ENCODE results near the gene TP53TG5.

DNA sequence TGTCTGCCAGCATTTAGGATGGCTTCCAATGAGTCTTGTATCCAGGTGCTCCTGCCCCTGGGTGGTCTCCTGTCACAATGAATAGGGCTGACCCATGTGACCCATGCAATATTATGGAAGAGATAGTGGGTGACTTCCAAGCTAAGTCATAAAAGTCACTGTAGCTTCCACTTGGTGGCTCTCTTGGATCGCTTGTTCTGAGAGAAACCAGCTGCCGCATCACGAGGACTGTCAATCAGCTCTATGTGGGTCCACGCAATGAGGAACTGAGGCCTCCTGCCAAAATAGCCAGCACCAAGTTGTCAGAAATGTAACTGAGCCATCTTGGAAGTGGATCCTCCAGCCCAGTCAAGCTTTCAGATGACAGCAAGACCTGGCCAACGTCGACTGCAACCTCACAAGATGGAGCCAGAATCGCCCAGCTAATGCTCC is 55.2 kb downstream of the TP53TG5 start:
- TF ChIP-seq, protein P1, sequence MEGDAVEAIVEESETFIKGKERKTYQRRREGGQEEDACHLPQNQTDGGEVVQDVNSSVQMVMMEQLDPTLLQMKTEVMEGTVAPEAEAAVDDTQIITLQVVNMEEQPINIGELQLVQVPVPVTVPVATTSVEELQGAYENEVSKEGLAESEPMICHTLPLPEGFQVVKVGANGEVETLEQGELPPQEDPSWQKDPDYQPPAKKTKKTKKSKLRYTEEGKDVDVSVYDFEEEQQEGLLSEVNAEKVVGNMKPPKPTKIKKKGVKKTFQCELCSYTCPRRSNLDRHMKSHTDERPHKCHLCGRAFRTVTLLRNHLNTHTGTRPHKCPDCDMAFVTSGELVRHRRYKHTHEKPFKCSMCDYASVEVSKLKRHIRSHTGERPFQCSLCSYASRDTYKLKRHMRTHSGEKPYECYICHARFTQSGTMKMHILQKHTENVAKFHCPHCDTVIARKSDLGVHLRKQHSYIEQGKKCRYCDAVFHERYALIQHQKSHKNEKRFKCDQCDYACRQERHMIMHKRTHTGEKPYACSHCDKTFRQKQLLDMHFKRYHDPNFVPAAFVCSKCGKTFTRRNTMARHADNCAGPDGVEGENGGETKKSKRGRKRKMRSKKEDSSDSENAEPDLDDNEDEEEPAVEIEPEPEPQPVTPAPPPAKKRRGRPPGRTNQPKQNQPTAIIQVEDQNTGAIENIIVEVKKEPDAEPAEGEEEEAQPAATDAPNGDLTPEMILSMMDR (conservative IDR thresholded peaks at IDR 0.05 in 1 of 2, IDR thresholded peaks at IDR 0.05 in 1 of 2; ENCODE audit: low read depth in 1 of 2, low read length in 2 of 2), result no peak
- no peak for TF ChIP-seq EZH2 (IDR thresholded peaks at IDR 0.05; ENCODE audit: low read length, missing control alignments)

Measured in fibroblast of lung (primary cell).